ENCODE data around the gene ULK2.
"Not testable (repeated sequence)": the region's sequence is repeated elsewhere in the genome, so short reads cannot be mapped to it uniquely, and the experiment has no call there.

ULK2 gene

DNA sequence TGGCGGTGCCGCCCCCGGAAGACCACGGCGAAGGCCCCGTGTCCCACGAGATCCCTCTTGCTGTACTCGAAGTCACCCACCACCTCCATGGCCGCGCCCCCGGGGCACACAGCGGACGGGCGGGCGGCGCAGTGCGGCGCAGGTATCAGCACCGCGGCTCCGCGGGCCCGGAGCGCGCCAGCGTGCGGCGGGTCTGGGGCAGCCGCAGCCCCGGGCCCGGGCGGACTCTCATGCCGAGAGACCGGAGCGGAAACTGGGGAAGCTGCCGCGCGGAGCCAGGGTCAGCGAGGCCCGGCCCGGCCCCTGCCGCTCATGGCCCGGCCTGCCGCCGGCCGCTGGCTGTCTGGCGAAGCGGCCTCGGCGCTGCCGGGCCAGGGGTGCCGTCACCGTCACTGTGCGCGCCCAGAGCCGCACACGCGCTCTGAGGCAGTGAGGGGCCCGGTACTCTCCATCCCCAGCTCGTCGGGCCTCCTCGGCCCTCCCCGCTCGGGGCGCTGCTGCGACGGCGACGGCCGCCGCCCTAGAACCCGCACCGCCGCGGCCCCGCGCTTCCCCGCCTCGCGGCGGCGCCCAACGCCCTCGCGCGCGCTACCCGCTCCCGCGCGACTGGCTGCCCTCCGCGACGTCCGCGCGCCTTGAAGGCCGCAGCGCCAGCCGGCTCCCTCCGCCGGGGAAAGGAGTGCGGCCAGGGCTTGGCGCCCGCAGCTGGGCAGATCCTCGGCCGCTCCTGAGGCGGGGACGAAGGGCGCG is at the start of gene ULK2:
TSS of gene ULK2 (minus strand) at position 608 of the 750 bp plus-strand sequence. CDS start at position 89, 519 bp downstream.
- peak; percentile 38 for DNase-seq

GRCh38 chr17:19915245-19915978 is 47.7 kb upstream of the ULK2 start:
- no peak for DNase-seq

DNA sequence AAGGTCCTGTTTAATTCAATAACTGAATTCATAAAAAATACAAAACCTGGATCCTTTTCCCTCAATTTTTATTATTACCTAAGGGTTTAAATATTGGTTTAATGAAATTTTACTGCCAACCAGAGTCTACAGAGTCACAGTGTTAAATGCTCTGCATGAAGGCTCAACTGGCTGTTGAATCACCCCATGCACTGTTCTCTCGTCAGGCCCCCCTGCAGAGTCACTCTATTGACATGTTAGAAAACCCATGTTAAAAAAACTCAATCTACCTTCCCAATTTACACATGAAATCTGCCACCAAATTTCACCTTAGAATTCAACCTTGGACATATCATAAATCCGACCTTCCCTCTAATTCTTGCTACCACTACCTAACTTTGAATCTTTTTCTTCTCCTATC is 43.3 kb upstream of the ULK2 start:
- DNase-seq = no peak

GRCh38 chr17:19909139-19909538 is 41.4 kb upstream of the ULK2 start:
- no peak for DNase-seq

DNA sequence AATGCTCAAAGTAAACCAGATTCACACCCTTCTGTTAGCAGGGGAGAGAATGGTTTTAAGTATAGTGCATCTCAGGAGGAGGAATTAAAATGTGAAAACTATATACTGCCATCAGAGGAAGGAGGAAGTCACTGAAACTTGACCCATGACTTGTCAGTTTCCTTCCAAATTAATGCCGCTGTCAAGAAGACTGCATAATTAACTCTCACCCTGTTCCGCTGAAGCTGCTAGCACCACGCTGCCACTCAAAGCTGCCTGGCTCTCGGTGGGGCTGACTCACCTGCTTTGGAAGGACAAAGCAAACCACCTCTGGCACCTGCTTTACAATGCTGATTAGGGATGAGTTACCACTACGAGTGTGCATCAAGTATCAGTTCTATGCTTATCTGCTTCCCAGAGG is 37.8 kb upstream of the ULK2 start:
- no peak for DNase-seq

DNA sequence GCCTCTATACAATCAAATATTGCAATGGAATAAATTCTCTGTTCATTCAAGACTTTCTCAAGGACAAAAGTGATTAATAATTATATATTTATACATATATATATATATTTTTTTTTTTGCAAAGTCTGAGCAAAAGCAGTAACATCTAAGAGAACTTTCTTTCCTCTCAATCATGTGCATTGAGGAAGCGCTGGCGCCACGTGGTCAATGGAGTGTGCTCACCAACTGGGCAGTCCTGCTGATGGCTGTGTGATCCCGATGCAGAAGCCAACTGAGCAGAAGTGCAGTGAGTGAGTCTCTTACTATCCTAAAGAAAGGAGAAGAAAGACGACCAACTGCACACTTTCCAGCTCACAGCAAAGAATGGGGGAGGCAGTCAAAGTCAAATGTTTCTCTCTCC is 37.2 kb upstream of the ULK2 start:
- DNase-seq = no peak

GRCh38 chr17:19904412-19904811 is 36.7 kb upstream of the ULK2 start:
- DNase-seq = no peak

GRCh38 chr17:19900809-19901208 is 33.1 kb upstream of the ULK2 start:
- DNase-seq = no peak

DNA sequence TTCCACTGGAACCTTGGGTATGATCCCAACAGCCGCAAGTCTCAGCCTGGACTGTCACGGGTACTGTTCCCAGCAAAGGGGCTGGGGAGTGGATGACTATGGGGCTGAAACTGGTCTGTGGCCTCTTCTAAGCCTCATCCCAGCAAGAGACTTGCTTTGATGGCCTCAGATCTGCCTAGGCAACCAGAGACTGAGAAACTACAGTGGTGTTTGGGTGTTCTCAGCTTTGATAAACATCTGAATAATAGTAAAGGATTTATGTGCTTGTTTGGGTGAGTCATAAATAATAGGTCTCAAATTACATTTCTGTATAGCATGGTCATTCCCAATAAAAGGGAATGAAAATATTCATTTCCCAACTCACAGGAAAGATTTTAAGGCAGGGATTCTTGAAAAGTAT is 30.2 kb upstream of the ULK2 start:
- no peak for DNase-seq

DNA sequence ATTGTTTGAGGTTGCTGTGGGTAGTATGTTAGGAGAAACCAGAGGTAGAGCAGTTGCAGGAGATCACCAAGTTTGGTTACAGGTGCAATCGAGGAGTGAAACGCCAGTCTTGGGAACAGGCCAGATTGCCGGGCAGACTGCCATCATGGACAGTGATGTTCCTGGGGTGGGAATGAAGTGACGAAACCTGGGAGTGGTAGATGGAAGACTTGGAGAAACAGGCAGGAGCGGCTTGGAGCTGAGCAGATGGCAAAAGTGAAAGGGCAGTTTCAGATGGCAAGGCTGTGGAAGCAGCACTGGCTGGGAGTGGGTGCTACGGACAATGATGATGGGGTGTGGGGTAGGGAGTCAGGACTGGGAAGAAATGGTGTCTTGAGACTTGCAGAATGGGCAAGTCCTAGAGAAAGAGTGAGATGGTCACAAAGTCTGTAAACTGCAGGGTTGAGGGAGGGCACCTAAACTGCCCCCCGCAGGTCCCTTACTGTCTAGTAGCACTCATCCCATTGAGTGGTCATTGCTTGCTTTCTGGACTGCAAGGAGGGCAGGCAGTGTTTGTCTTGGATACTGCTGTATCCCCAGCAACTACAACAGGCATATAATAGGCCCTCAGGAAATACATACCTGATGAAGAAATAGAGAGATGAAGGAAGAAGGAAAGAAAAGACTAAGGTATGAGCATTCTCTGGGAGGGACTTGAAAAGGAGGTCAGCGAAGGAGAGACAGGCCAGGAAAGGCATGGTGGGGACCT is 29.5 kb upstream of the ULK2 start:
- DNase-seq = peak; percentile 49

DNA sequence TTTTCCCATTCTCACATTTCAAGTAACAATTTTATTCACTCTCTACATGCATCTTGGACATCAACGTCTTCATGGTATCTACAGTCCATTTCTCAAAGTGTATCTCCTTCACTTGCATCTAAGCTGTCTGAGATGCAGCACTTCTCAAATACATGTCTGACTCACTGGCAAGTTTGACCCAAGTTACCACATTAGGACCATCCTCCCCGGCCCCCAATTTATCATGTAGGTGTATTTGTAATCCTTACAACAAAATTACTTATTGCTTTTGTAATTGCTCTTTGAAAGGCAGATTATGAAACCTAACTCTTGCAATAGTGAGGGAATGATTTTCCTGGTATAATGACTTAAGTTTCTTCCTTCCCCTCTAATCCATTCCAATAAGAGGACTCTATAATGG is 28.9 kb upstream of the ULK2 start:
- DNase-seq = no peak

GRCh38 chr17:19890554-19890953 is 22.8 kb upstream of the ULK2 start:
- DNase-seq = not testable (repeated sequence)

DNA sequence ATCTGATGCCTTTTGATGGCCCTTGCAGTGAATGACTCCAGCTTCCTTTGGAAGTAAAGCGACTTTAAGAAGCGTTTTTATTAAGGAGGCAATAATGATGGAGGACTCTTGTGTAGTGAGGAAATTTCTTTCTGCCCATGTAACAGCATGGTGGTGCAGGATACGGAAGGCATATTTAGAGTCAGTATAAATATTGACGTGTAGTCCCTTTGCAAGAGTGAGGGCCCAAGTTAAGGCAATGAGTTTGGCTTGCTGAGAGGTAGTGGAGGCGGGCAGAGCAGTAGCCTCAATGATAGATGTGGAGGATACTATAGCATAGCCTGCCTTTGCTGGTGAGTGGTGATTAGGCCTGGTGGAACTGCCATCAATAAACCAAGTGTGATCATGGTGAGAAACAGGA is 22.3 kb upstream of the ULK2 start:
- DNase-seq = not testable (repeated sequence)

DNA sequence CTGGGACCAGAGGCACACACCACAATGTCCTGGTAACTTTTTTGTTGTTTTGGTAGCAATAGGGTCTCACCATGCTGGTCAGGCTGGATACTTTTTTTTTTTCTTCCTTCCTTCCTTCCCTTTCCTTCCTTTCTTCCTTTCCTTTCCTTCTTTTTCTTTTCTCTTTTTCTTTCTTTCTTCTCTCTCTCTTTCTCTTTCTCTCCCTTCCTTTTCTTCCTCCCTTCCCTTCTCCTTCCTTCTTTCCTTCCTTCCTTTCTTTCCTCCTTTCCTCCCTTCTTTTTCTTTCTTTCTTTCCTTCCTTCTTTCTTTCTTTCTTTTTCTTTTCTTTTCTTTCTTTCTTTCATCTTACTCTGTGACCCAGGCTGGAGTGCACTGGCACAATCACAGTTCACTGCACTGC is 18.4 kb upstream of the ULK2 start:
- no peak for DNase-seq

DNA sequence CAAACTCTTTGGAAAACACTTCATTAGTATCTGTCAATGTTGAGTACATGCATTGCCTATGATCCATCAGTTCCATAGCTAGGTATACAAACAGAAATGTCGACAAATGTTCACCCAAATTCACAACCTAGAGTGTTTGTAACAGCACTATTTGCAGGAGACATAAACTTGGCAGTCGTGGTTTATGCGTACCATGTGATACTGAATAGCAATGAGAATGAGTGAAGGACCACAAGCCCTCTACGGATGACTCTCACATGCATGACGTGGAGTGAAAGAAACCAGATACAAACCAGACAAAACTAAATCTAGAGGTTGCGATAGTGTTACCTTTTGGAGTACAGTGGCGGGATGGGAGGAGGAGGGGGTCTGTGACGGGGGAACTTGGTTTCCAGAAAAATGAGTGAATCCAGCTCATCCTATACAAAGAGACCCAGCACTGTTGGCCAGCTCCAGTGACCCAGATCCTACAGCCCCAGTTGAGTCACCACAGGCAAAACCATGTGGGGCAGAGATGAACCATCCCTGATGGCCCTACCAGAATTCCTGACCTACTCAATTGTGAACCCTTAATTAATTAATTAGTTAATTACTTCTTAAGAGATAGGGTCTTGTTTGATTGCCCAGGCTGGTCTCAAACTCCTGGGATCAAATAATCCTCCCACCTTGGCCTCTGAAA is 15.9 kb upstream of the ULK2 start:
- no peak for DNase-seq

GRCh38 chr17:19880393-19880792 is 12.7 kb upstream of the ULK2 start:
- no peak for DNase-seq

- no peak for DNase-seq
Observed at GRCh38 chr17:19877364-19877945, 9.7 kb upstream of the ULK2 start.

DNA sequence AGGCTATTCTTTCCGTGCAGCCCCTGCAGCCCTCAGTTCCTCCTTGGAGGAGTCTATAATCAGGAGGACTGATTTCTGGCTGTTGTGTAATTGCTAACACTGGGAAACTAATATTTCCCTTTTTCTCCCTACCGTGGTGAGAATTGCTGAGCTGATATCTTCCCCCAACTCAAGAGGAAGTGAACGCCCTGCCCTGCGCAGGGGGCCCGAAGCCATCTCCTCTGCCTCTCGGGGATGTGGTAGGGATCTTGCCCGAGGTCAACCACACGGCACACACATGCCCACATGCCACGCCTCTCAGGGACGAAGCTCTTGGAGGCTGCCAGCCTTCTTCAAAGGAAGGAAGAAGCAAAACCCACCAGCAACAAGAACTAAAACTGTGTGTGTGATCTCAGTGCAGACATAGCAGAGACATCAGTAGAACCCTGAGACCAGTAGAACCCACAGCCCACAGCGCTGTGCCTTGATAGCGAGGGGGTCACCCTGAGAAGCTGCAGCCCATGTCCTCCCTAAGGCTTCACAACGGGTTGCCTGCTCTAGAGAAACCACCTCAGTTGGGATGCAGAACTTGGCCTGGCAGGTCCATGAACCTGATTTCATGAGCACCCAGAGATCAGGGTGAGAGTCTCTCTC is 8.9 kb upstream of the ULK2 start:
- no peak for DNase-seq

DNA sequence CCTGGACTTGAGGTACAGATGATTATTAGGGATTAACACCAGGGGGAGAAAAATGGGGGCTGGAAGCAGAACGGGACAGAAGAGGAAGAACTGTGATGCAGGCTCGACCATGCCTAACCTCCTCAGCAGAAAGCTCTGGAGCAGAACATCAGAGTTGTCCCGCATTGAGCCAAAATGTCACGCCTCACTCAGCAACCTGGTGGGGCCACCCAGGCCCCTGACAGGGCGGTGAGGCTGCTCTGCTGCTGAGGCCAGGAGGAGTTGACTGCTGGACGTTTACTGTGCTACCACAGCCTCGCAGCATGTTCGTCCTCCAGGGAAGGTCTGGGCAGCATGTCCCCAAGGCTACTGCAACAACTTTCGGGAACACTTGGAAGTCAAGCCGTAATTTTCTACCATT is 6.5 kb upstream of the ULK2 start:
- DNase-seq = no peak

DNA sequence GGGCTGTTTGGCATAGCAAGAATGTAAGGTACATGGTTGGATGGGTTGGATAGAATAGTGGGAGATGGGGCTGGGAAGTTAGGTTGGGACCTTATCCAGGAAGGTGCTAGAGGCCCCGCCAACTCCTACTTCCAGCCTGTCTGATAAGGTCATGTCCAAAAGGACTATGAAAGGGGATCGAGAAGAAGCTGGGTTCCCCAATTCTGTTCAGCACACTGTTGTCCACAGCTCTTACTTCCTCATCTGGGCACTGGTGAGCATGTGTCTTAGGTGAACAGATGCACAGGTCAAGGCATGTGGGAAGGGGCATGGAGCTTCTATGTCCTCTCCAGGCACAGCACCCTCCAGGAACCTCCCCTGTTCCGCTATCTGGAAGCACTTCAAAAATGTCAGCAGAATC is 5.6 kb upstream of the ULK2 start:
- DNase-seq = no peak

GRCh38 chr17:19868079-19868395 is 301 bp upstream of the ULK2 start:
- DNase-seq = no peak

- DNase-seq = peak; percentile 23
Observed at GRCh38 chr17:19867079-19867328, 732 bp downstream of the ULK2 start.

DNA sequence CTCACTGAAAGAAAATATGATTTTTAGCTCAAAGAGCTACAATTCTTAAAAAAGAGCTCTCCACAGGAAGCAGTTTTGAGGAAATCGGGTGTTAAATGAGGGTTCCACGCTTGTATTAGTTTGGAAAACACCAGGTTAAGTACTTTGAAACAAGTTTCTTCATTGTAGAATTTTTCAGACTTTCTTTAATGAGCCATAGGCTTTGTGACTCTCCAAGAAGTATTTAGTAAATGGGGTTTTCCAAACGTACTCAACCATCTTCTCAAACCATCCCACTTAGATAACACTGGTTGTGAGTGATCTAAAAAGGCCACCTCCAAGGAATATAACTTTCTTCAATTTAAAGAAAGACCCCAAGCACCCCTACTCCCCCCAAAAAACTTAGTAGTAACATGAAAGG is 2.7 kb downstream of the ULK2 start:
- DNase-seq = no peak

Data from NCI-H1092 treated with DMSO at 0.1 percent for 48 hours (cell line).